Pons (tissue), 1 donor: ENCODE results near the gene NAB1.

Source experiments
- DNase-seq: peaks from one replicate; pipeline ENCODE4 v3.0.0-alpha.2; 2016; ENCODE audit warnings: low spot score

The NAB1 gene

GRCh38 chr2:190637281-190637734 lies 11.6 kb upstream of the NAB1 start:
- DNase-seq = peak; percentile 49

DNA sequence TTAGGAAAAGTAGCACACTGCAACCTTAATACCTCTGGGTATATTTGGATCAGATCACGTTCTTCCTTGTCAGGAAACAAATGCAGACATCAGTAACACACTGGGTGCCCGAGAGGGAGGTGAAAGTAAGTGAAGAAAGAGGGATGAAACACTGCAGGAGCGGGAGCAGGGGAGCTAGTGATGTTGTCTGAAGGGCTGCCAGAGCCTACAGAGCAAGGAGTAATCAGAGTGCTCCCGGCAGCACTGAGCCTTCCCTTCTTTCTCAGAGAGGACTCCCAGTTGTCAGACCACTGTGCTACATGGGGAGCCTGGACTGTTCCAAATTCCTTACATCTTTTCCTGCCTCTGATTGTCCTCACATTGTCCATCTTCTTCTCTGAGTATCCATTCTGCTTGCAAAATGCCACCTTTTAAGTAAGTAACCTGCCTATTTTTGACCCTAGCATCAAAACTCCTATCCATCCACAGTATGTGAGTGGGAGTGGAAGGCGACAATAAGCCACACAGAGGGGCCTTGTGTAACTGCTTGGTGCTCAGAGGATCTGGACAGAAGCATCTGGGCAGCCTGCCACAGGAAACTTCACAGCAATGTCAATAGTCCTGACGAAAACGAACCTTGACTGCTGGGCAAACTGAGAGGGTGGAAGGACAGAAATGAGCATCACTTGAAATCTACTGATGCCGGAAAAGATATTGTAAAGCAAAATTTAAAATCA lies 10.8 kb upstream of the NAB1 start:
- DNase-seq = peak; percentile 91

DNA sequence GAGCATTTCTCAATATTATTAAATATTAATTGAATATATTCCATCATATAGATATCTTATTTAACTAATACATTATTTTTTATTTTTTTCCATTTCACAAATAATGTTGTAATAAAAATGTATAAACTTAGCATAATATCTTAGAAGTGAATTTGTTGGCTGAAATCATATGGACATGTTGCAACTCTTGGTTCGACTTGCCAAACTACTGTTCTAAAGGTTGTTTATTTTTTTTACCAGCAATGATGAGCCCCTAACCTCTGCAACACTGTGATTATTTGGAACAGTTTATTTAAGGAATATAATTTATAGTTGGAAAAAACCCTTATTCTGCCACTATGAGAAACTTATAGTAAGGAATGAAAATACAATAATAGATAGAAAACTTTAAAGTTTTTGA lies 8.8 kb upstream of the NAB1 start:
- no peak for DNase-seq

- no peak for DNase-seq
Measured at GRCh38 chr2:190641469-190641868, 7.4 kb upstream of the NAB1 start.

DNA sequence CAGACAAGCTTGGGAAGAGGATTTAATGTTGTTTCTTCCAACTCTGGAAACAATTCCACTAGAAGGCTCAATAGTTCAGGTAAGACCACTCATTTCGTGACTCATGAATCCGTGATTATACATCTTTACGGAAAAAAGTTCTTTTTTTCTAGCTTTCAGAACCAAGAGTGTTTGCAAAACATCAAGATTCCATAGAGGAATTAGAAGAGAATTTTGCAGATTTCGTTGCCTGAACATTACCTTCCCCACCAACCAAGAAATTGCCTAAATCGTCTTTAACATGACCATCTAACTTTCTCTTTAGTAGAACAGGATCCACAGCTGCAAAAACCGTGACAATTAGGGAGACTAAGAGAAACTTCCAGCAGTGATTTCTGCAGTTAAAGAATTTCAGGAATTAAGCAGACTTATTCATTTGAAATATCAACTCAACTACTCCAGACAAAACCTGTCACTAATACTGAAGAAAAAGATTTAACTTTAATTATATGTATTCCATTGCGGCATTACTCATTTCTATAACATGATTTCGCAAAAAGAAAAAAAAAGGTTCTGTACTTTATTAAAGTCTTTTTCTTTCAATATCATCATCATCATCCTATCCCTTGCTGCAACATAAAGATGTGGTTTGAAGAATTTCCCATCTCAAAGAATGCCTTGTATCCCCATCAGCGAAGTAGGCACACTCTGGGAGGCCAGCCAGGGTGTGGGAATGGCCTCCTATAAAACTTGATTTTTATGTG lies 1.9 kb upstream of the NAB1 start:
- DNase-seq = peak; percentile 70

DNA sequence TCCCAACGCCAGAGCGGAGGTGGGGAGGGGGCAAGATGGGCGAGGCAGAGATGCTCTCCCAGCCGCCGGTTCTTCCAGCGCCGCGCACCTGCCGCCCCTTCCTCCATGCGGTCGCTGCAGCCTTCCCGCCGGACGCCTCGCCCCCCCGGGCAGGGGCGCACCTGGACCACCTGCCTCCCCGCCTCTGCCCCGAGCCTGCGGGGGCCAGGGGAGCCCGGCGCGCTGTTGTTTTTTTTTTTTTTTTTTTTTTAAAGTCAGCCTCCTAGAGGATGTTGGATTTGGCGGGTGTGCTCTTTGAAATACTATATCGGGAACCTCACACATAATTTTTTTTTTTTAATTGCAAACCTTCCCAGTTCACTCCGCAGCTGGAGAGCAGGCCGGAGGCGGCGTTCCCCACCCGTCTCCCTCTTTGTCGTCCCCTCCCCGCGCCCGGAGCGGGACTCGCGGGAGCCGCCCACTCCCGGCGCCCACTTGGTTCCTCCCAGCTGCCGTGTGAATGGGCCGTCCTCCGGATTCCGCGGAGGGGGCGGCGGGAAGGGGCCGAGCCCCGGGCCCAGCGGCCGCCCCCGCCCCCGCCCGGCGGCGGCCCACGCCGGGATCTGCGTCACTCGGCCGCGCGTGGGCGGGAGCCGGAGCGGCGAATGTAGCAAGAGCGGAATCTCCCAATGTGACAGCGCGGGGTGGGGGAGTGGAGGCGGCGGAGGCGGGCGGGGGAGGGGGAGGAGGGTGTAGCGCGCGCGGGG lies 421 bp upstream of the NAB1 start:
- DNase-seq = peak; percentile 90

DNA sequence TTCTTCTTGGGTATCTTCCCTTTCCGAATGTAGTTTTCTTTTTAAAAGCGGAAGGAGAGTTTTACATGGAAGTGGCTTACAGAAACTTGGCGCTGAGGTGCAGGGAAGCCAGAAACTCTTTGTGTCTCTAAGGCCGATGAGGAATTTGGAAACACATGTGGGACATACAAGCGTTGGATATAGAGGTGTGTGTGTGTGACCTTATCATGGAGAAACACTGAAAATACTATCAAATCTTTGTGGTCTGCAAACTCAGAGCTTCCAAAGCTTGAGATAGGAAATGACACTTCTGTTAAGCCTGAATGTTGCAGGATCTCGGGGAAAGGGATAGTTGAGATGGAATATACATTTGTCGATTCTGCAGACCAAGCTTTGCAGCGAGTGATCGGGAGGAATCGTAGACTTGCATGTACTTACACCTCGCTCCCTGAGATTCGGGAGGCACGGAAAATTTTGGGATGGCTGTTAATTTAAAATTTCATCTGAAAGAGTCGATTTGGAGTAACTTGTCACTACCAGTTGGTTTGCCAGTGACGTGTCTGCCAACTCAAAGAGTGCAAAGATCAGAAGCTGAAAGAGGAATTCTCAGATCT lies 1.0 kb downstream of the NAB1 start:
- peak; percentile 77 for DNase-seq

GRCh38 chr2:190651413-190651812 lies 2.5 kb downstream of the NAB1 start:
- no peak for DNase-seq

- no peak for DNase-seq
Measured at GRCh38 chr2:190653231-190653630, 4.3 kb downstream of the NAB1 start.

DNA sequence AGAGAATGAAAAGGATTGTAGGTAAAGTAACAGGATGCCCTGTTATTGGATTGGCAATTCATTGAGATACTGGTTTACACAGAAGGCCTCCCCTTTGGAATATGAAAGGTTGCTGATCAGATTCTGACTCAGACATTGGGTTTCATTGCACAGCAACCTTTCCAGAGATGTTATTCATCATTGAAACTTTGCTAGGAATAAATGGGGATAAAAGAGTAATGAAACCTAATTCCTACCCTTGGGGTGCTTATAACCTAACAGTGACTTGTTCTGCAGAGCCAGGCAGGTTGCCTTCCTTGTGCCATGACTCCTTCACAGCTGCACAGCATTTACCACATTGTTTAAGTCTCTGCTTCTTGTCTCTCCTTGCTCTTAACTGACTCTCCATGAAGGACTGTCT lies 5.0 kb downstream of the NAB1 start:
- no peak for DNase-seq

DNA sequence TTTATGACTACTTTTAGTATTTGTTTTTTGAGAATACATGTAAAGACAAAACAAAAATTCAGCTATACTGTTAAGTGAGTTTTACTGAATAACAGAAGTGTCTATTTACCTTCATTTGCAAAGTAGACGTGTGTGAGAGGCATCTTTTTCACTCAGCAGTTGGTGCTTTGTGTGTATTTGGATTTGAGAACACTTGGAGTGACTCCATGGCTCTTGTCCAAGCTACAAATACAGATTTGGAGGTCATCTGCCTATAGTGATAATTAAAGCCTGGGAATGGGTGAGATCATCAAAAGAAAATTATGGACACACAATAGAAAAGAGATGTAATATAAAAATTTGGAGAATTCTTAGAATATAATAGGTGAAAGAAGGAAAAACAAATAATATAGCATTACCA lies 6.2 kb downstream of the NAB1 start:
- no peak for DNase-seq

DNA sequence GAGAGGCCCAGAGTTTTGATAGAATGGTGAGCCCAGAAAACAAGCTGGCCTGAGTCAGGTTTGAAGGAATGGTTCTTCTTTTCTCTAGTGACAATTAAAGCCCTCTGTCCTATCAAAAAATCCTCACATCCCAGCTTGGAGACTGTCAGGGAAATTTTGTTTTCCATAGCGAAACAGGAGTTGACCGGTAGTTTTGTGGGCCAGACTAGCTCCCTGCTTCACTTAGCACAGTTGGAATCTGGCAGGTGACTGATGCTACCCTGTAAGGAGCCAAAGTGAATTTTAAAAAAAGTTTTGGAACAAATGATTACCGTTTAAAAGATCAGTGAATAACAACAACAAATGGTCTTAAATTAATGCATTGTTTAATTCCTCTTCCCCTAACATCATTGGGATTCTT lies 6.7 kb downstream of the NAB1 start:
- no peak for DNase-seq

GRCh38 chr2:190656301-190656700 lies 7.4 kb downstream of the NAB1 start:
- no peak for DNase-seq

- DNase-seq = no peak
Measured at GRCh38 chr2:190657474-190658255, 8.8 kb downstream of the NAB1 start.

DNA sequence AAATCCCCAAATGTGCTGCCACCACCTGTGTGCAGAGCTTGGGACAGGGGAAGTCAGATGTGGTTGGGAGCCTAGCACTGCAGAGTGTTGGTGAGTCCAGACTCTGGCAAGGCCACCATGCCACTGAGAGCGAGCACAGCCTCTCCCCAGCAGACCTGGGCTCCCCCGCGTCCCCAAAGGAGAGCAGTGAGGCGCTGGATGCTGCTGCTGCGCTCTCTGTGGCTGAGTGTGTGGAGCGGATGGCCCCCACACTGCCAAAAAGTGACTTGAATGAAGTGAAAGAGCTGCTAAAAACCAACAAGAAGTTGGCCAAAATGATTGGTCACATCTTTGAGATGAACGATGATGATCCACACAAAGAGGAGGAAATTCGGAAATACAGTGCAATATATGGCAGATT lies 10.7 kb downstream of the NAB1 start:
- DNase-seq = no peak

DNA sequence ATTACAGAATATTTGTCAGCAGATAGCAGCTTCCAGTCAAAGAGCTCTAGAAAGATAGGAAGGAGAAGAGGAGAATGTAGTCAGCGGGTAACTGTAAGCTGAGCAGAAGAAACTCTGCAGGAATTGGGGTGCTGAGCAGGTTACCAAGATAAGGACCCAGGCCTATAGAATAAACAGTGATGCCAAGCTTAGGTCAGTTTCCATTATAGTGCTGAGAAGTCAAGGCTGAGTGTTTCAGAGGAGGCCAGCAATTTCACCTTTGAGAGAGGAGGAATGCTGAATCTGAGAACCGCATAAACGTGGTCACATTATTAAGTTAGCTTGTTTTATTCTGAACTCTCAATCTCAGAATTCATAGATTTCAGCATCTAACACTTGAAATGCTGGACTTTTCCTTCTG lies 13.9 kb downstream of the NAB1 start:
- DNase-seq = no peak

- DNase-seq = no peak
Measured at GRCh38 chr2:190663348-190663747, 14.5 kb downstream of the NAB1 start.

GRCh38 chr2:190663839-190664238 lies 15.0 kb downstream of the NAB1 start:
- no peak for DNase-seq

- DNase-seq = no peak
Measured at GRCh38 chr2:190664240-190664639, 15.4 kb downstream of the NAB1 start.

DNA sequence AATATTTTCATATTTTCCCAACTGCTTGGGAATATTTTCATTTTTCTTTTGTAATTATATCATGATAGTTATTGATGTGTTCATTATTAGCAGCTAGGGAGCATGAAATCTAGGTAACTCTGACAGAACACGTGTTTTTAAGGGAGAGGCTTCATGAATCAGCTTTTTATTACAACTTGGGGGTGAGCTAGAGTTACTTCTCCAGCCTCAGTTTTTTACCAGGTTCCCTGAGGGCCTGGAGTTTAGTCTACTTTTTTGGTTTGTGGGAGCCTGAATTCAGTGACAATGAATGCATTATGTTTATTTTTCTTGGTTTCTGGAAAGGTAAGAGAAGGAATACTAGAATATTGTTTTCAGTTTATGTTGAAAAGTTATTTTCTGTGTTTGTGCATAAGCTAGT lies 18.0 kb downstream of the NAB1 start:
- DNase-seq = no peak

DNA sequence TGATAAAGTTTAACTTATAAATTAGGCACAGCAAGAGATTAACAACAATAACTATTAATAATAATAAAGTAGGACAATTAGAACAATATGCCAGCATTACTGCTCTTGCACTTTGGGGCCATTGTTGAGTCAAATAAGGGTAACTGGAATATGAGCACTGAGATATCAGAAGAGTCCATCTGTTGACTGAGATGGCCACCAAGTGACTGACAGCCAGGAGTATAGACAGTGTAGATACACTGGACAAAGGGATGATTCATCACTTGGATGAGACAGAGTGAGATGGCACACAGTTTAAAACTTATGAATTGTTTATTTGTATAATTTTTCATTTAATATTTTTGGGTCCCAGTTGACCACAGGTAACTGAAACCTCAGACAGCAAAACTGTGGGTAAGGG lies 20.0 kb downstream of the NAB1 start:
- peak; percentile 69 for DNase-seq
